Right kidney (tissue), 1 donor: Measurements from ENCODE around the gene ATXN2L.

ENCODE experiments used
- DNase-seq: peaks from one replicate; pipeline ENCODE4 v3.0.0-alpha.2; 2016

Gene ATXN2L

DNA sequence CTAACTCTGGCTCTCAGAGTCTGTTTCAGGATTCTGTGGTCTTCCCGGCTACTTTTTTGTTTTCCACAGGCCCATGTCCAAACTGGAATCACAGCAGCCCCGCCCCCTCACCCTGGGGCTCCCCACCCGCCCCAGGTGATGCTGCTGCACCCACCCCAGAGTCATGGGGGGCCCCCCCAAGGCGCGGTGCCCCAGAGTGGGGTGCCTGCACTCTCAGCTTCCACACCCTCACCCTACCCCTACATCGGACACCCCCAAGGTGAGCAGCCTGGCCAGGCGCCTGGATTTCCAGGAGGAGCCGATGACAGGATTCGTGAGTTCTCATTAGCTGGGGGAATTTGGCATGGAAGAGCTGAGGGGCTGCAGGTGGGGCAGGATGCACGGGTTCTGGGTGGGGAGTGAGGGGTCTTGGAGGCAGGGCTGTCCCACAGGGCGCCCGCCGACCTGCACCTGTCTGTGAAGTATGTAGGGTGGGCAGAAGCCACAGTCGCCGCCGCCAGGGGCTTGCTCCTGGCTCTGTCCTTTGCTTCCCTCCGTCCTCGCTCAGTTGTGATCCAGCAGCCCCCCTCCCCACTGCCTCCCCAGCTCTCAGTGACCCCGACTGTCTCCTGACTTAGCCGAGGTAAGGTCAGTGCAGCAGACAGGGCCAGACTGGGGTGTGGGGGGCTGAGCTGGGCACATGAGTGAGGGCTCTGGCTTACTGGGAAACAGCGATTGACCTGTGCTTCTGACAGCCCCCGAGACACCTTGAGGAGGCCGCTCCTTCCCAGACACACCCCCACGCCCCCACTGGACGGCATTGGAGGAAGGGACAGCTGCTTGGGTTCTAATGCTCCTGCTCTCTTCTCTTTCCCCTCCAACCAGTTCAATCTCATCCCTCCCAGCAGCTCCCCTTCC, 13.3 kb downstream of the ATXN2L start:
- DNase-seq: no peak

DNA sequence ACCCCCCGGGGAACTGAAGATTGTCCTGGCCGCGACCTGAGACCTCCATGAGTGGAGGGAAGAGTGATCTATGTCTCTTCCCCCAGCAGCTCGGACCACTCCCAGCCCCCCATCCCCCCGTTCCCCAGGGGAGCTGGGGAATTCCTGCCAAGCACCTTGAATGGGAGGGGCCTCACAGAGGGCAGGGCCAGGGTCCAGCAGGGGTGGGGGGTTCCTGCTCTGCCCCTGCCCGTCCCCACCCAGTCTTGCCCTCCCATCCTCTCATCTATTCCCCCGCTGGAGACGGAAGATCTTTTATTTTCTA, 13.9 kb downstream of the ATXN2L start:
- no peak for DNase-seq

DNA sequence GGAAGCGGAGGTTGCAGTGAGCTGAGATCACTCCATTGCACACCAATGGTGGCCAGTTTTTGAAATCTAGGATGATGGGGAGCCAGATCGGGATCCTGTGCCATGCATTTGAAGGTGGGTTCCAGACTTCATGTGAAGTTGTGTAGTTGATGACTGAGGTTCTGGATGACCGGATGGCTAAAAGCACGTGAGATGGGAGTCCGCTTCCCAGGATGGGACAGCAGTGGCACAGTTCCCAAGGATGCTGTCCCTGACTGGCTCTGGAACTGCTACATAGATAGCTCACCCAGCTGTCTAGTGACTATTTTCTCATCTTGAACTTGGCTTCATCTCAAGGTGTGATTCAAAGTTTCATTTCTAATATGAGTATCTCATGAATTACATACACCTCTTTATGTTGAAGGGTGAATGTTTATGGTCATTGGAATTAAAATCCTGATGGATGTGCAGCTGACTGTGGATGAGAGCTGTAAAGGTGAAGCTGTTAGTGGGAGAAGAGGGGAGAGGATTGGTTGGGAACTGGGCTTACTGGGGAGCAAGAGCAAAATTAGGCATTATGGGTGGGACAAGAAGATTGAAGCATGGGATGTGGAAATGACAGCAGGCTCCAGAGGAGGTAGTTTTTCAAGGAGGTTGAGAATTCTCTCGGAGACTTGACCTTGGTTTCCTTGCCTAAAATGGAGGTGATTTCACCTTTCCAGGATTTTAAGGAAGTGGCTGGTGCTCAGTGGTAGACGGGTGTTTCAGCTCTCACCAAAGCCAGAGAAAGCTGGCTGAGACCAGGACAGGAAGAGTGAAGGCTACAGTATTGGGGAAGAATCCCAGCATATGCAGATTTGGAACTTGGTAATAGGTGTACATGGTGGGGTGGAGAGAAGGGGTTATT, 15.1 kb downstream of the ATXN2L start:
- DNase-seq: no peak

DNA sequence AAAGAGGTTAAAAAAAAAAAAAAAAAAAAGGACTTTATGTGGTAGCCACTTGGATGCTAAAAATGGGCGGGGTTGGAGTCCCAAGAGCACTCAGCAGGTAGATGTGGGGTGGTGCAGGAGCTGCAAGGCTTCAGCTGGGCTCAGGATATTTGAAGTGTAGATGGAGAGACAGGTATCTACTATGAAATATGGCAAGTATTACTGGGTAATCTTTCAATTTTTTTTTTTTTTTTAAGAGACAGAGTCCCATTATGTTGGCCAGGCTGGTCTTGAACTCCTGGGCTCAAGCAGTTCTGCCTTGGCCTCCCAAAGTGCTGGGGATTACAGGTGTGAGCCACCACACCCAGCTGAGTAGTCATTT, 15.7 kb downstream of the ATXN2L start:
- no peak for DNase-seq

DNA sequence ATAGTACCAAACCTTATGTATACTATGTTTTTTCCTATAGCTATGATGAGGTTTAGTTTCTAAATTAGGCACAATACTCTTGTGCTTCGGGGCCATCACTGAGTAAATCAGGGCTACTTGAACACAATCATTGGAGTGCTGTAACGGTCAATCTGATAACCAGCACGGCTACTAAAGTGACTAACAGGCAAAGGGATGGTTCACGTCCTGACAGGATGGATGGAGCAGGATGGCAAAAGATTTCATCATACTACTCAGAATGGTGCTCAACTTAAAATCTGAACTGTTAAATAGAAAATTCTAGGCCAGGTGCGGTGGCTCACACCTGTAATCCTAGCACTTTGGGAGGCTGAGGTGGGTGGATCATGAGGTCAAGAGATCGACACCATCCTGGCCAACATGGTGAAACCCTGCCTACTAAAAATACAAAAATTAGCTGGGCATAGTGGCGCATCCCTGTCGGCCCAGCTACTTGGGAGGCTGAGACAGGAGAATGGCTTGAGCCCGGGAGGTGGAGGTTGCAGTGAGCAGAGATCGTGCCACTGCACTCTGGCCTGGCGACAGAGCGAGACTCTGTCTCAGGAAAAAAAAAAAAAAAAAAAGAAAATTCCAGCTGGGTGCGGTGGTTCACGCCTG, 16.3 kb downstream of the ATXN2L start:
- no peak for DNase-seq

DNA sequence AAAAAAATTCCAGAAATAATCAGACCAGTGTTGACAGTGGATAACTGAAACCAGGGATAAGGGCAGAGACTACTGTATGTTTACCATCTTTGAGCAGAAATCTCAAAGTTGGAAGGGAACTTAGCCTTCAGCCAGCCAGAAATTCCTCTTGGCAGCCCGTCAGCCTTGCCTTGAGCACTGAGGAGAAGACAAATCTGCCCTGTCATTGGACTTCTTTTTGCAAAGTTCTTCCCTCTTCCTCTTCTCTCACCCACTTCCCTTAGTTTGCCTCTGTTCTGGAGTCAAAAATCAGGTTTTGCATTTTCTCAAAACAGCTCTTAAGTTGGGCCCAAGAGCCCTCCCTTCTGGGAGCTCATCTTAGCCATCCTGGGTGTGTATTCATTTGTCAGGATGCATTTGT, 17.1 kb downstream of the ATXN2L start:
- no peak for DNase-seq

DNA sequence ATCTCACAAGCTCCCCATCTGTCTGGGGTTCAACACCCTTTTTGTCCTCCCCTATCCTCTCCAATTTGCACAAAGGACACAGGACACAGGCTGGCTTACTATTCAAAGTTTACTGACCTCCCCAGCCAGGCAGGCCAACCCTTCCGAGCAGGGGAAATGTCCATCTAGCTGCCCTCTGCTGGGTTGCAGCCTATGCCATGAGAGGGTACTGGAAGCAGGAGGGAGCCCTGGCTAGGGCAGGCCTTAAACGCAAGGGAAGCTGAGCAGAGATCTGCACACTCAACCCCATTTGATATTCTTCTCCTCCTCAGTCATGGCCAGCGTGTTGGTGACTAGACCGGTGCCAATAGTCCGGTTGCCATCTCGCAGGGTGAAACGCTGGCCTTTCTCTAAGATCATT, 19.9 kb downstream of the ATXN2L start:
- no peak for DNase-seq

DNA sequence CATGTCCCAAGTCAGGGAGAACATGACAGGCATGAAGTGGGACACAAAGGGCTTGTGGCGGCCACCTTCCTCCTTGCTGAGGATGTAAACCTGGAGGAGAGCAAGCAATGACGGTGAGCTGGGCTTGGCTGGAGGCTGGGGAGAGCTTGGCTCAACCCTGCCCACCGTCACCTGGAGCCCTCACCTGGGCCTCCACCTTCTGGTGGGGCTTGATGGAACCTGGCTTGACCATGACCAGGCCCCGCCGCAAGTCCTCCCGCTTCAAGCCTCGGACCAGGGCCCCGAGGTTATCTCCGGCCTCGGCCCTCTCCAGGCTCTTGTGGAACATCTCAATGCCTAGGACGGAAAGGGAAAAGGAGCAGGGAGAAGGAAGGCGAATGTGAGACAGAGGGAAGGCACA, 21.0 kb downstream of the ATXN2L start:
- DNase-seq: no peak

DNA sequence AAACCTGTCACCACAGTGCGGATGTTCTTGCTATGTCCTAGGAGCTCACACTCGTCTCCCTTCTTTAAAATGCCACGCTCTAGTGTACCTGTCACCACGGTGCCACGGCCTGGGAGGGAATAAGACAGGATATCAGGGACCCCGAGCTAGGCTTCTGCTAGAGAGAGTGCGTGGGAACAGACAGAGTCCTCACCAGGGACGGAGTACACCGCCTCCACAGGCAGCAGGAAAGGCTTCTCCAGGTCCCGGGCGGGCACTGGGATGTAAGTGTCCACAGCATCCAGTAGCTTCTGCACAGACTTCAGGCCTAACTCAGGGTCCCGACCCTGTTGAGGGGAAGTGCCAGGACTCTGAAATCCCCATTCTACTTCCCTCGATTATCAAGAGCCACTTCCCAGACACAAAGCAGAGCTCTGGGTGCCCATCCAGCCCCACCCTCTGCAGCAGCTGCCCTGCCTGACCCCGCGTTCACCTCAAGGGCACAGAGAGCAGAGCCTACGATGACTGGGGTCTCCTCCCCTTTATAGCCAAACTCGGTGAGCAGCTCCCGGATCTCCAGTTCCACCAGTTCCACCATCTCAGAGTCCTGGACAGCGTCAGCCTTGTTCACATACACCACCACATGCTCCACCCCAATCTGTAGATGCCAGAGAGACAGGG, 21.6 kb downstream of the ATXN2L start:
- DNase-seq: no peak

DNA sequence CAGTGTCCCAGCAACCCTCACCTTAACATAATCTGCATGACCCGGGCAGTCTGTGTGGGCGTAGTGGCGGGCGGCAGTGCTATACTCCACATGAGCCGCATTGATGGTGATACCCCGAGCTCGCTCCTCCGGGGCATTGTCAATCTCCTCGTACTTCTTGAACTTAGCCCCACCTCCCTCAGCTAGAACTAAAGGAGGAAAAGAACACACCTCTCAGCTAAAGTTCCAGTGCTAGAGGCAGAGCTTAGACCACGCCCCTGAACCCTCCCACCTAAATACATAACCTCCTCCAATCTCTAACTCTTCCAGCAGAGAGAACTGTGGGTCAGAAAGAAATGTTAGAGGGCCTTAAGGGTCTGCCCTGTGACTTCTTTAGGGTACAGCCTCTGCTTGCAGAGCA, 22.5 kb downstream of the ATXN2L start:
- no peak for DNase-seq

DNA sequence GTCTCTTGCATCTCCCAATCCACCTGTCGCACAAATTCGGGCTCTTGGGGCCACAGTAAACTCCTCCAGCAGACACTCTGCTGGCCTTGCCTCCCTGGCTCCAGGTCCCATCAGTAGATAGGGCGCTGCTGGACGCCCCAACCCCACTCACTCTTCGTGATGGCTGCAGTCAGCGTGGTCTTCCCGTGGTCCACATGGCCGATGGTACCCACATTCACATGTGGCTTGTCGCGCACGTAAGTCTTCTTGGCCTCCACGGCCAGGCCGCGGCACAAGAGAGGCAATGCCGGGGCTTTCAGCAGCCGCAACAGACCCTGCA, 22.9 kb downstream of the ATXN2L start:
- no peak for DNase-seq

DNA sequence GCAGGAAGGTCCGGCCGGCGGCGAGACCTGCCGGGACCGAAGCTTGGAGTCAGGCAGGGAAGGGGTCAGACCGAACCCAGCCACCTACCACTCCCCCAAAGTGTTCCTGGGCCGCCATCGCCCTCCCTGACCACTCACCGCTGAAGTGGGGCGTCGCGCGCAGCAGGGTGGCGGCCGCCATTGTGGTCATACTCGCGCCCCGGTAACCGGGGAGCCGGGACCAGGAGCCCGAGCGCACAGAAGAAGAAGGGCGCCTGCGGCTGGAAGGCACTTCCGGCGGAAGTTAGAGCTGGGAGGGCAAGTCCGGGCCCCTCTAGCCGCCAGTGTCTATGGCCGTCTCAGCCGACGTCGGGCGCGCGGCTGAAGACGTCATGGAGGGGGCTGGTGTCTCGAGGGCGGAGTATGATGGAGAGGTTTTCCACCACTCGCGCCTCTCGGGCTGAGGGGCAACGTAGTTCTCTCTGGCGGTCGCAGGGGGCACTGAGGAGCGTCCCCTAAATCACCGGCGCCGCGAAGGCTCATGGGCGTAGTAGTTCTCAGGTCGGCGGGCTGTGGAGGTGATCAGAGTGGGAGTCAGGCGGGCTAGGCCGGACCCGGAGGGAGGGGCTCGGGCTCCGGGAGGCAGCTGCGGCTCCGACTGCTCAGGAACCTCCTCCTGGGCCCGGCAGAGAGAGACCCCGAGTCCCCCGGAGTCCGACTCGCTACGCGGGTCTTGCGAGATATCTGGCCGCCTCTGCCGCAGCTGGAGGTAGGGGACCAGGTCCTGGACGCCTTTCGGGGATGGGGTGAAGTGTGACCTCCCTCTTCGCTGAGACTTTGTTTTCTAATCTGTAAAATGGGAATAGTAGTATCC, 23.5 kb downstream of the ATXN2L start, which contains the start of gene TUFM:
TSS of gene TUFM (minus strand) at position 269 of the 853 bp plus-strand sequence. CDS start at position 190, 79 bp downstream.
- DNase-seq: peak; percentile 92

DNA sequence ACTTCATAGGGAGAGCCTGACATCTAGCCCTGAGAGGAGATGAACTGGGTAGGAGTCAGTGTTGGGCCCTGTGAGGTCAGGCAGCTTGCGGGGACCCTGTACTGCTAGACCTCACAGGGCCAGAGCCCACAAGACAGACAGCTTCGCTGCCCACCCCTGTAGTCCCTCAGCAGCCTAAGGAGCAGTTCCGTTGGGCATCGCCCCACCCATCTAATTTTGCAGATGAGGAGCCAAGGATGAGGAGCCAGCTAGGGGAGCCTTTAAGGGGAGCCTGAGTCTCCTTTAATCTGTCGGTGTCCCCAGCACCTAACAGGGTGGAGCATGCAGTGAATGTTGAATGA, 24.1 kb downstream of the ATXN2L start:
- no peak for DNase-seq

DNA sequence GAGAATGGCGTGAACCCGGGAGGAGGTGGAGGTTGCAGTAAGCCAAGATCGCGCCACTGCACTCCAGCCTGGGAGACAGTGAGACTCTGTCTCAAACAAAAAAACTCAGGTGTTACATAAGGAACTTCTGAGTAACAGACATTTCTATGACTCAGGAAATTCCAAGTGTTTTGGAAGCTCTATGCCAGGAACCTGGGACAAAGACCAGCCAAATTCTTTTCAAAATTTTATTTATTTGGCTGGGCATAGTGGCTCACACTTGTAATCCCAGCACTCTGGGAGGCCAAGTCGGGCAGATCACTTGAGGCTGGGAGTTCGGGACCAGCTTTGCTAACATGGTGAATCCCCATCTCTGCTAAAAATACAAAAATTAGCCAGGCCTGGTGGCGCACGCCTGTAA, 35.6 kb downstream of the ATXN2L start:
- no peak for DNase-seq

DNA sequence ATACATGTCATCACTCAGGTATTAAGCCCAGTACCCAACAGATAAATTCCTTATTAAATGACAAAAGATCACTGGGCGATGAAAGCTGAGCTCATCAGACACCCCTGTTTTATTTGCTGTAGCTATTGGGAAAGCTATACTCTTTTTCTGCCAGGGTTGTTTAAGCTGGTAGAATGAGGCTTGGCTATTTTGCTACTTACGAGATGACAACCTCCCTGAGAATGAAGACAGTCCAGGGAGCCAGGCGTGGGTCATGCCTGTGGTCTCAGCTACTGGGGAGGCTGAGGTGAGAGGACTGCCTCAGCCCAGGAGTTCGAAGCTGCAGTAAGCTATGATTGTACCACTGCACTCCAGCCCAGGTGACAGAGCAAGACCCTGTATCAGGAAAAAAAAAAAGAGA, 36.5 kb downstream of the ATXN2L start:
- no peak for DNase-seq

DNA sequence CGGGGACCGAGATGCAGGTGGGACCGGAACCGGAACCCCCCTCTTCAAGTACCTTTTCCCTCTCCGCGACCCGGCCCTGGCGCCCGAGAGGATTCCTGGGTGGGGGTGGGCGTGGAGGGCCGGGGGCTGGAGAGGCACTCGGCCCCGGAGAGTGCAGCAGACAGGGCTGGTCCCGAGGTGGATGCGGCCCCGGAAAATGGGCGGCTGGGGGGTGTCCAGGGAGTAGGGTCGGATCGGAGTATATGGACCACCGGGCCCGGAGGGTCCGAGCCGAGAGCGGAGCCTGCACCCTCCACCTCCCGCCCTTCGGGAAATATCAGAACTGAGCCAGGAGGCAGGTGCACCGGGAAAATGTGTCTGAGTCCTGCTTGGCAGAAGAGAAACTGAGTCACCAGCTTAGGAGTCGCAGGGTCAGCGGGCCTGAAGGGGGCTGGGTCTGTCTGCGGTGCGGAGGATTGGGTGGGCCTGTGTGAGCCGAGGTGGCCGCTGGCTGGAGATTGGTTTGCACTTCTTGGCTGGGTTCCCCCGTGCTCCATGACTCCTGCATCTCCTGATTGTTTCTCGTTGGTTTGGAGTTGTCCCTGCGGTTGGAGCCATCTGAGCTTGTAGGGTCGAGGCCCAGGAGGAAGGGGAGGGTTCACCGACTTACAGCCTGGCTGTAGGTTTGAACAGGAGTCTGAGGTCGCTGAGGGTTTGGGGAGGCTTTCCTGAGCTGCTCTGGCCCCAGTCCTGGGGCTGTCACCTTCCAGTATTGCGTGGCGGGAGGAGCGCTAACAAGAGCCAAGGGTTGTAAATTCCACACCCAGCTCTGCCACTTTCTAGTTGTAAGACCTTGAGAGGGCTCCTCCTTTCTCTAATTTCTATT, 41.4 kb downstream of the ATXN2L start:
- DNase-seq: no peak

DNA sequence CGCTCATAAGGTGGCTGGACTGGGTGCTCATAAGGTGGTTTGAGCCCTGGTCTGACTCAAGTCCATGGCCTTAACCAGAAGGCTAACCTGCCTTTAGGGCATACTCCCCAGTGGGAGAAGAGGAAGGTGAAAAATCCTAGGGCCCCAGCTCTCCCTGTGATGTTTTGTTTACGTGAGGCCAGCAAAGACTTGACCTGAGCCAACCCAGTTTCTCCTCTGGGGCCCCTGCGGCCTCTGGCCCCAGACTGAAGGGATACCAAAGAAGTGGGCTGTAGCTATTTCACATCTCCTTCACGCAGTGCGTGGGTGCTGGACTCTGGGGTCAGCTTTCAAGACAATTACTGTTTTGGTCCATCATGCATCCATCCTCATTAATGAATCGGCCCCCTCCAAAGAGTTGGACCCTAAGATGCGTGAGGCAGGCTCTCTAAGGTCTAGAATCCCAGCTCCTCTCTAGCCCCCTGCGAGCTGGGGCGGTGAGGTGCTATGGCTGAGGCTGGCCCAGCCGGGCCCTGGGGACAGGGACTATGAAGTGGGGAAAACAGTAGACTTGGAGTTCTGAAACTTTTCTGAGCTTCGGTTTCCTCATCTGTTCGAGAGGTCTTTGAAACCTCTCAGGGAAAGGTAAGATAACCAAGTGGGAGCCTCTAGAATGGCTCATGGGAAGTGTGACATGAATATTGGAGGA, 42.3 kb downstream of the ATXN2L start:
- no peak for DNase-seq

DNA sequence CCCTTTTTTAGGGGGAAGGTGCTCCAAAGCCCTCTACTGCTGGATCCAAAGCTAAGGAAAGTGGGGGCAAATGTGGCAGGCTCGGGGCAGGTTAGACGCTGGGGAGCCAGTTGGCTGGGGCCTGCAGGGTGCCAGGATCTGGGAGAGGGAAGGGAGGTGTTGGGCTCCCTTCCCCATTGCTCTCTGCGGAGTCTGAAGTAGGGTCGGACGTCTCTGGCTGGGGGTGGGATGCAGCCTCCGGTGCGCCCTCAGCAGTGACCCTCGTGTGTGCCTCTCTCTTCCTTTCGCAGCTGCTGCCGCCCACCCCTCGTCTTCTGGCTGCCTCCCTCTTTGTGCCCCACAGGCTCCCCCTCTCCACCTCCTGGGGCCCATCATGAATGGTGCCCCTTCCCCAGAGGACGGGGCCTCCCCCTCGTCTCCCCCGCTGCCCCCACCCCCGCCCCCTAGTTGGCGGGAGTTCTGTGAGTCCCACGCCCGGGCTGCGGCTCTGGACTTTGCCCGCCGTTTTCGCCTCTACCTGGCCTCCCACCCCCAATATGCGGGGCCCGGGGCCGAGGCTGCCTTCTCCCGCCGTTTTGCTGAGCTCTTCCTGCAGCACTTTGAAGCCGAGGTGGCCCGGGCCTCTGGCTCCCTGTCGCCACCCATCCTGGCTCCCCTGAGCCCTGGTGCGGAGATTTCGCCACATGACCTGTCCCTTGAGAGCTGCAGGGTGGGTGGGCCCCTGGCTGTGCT, 43.1 kb downstream of the ATXN2L start:
- DNase-seq: no peak

DNA sequence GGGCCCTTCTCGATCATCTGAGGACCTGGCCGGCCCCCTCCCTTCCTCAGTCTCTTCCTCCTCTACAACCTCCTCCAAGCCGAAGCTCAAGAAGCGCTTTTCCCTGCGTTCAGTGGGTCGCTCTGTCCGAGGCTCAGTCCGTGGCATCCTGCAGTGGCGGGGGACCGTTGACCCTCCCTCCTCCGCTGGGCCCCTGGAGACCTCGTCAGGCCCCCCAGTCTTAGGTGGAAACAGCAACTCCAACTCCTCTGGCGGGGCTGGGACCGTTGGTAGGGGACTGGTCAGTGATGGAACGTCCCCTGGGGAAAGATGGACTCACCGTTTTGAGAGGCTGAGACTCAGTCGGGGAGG, 43.6 kb downstream of the ATXN2L start:
- no peak for DNase-seq

DNA sequence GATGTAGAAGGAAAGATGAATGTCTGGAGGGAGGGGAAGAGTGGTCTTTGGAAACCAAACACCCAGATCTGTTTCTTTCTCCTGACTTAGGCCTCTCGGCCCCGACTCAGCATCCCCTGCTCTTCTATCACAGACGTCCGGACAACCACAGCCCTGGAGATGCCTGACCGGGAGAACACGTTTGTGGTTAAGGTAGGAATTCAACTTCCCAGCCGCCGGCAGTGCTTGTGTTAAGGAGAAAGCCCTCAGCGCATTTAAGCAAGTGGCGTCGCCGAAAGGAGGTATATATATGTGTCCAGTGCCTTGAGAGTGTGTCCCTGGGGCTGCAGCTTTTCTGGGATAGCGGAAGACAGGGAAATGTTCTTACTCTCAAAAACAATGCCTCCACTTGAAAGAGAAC, 44.4 kb downstream of the ATXN2L start:
- DNase-seq: no peak
